Bone marrow (tissue), 2 donors: ENCODE data around the gene PRF1.
"Not testable (repeated sequence)": the region's sequence is repeated elsewhere in the genome, so short reads cannot be mapped to it uniquely, and the experiment has no call there.

ENCODE experiments used
- DNase-seq, 2 donors: peaks; one replicate each; lab custom pipeline; 2025; lab: John Stamatoyannopoulos, UW

PRF1 gene

DNA sequence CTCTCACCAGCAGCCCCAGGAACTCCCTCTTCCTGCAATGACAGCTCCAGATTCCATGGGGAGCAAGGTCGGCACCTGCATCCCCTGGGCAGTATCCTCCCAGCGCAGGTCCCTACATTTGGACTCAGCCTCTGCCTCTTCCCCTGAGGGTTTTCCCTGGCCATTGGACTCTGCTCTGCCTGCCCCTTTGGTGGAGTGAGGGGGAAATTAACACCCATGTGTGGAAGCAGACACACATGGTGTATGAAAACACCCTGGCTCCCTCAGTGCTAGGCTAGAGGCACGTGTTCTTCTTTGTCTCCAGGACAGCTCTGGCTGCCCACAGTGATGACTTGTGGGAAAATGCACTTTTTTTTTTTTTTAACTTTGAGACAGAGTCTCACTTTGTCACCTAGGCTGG, 8.4 kb downstream of the PRF1 start:
- DNase-seq, result no peak

DNA sequence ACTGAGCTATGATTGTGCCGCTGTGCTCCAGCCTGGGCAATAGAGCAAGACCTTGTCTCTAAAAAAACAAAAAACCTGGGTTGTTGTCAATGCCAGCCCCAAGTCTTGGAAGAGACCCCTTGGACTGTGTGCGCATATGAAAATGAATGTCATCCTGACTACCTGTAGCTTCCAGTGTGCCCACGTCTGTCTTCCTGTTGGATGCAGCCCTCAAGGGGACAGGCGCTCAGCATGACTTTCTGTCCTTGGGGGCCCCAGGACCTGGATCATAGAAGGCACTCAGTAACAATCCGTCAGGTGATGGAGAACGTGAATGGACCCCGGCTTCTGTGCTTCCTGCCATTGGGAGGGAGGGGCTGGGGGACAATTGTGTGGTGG, 9.0 kb downstream of the PRF1 start:
- DNase-seq, result no peak

DNA sequence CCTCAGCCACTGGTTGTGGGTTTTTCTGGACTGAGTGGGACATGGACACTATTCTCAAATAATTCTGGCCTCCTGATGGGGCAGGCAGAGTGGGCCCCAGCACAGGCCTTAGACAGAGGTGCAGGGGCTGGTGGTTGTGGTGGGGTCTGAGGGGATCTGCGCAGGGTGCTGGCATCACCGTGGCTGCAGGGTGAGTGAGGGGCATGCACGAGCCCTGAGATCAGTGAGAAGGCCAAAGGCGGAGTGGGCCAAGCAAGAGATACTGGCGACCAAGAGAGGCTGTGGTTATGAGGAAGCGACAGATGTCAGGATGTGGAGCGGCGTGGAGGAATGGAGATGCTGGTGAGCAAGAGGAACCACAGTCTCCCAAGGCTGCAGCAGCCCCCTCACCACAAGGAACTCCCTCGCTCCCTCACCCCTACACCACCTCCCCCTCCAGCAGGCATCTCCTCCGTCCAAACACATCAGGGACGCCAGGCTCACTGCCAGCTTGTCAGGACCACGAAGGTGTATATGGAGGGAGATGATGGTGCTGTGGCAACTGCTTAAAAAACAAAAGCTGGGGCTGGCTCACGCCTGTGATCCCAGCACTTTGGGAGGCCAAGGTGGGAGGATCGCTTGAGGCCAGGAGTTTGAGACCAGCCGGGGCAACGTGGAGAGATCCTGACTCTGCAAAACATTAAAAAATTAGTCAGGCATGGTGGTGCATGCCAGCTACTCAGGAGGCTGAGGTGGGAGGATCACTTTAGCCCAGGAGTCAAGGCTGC, 9.6 kb downstream of the PRF1 start:
- peak in 1 of 2 donors; percentile 98 for DNase-seq

DNA sequence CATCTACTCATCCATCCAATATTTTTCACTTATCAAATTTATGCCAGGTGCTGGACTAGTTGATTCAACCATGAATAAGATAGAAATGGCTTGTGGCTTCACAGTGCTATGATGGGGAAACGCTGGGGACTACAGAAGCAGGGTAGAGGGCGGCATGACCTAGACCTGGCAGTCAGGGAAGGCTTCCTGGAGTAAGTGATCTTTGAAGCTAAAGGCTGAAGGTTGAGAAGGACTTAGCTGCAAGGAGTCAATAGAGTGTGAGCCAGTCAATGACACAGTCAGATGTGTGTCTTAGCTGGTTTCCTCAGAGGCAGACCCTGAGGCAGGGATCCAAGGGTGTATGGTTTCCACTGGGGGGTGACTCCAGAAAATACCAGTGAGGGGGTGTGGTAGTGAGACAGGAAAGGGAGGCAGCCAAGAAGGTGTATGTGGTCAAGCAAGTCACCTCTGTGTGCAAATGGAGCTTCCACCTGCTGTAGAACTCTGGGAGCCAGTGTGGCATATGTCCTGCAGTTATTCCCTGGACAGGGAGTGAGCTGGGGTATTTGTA, 10.3 kb downstream of the PRF1 start:
- no peak for DNase-seq

DNA sequence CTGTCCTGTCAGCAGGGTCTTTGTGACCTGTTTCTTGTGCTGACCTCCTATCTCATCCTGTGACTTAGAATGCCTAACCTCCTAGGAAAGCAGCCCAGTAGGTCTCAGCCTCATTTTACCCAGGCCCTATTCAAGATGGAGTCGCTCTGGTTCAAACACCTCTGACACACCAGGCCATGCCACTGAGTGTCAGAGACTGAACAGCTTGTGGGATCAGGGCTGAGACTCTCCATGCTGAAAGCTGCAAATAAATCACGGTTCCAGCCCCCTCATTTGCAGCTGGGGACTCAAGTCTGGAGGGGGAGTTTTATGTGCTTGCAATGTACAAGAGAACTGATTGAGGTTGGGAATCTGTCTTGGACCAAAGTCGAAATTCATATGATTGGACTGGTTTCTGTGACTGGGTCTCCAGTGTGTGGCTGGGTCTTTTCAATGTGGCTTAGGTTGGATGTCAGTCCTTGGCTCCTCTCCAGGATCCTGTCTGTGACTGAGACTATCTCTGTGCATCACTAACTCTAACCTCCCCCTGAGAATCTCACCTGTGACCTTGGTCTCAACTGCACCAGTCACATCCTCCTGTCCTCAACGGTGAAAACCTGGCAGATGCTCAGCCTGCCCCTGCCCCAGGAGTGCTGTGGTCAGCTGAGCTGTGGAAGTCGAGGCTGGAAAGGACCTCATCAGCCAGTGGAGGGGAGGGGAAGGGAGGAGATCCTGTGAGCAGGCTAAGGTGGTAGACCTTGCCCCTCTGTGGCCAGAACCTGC, 11.7 kb downstream of the PRF1 start:
- DNase-seq, result no peak

DNA sequence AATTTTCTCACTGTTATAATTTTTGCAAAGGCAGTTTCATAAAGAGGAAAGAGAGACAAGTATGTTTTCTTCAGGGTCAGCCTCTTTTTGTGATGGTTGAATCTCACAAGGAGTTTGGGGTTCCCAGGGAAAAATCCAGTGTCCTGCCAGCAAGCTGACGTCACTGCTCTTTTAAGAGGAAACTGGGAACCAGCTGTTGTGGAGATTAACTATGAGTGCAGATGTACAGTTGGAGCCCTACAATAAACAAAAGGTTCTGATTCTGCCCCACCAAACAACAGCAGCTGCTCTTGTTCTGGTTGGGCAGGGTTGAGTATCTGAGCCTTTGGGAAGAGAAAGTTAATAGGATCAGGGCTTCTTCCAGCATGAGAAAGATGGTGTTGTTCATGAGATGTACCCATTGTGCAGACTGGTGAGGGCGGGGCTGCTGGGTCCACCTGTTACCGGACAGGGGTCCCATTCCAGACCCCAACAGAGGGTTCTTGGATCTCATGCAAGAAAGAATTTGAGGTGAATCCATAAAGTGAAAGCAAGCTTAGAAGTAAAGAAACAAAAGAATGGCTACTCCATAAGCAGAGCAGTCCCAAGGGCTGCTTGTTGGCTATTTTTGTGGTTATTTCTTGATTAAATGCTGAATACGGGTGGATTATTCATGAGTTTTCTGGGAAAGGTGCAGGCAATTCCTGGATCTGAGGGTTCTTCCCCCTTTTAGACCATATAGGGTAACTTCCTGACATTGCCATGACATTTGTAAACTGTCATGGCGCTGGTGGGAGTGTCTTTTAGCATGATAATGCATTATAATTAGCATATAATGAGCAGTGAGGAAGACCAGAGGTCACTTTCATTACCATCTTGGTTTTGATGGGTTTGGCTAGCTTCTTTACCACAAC, 12.5 kb downstream of the PRF1 start:
- no peak for DNase-seq

DNA sequence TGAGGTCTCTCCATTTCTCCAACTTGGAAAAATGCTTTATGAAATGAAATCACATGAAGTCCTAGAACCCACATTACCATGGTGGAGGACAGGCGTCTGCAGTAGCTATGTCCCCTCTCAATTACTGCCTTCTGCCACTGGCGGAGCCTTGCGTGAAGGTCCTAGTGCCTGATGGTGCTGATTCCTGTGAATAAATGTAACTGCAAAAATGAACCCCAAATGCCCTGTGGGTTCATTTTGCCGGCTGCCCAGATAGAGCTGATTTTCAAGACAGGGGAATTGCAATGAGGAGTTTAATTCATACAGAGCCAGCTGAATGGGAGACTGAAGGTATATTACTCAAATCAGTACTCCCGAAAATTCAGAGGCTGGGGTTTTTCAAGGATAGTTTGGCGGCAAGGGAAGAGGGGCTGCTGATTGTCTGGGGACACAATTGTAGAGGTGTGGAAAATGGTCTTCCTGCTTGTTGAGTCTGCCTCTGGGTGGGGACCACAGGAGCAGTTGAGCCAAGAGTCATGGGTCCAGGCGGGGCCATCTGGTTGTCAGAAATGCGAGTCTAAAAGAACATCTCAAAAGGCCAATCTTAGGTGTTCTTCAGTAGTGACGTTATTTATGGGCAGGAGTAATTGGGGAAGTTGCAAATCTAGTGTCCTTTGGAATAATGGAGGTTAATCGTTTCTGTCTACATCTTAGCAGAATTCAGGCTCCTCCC, 13.5 kb downstream of the PRF1 start:
- no peak for DNase-seq

DNA sequence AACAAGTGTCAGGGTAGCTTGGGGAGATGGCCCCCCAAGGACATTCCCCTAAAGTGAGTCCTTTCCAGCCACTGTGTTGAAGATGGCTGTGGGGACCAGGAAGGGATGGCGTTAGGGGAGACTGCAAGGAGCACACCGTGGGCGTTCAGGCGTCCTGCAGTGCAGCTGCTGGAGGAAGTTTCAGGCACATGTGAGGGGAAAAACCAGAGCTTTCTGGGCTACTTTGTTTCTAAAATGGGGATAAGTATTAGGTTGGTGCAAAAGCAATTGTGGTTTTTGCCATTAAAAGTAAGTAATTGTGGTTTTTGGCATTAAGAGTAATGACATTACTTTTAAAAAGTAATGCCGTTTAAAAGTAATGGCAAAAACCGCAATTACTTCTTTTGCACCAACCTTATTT, 14.3 kb downstream of the PRF1 start:
- no peak for DNase-seq

DNA sequence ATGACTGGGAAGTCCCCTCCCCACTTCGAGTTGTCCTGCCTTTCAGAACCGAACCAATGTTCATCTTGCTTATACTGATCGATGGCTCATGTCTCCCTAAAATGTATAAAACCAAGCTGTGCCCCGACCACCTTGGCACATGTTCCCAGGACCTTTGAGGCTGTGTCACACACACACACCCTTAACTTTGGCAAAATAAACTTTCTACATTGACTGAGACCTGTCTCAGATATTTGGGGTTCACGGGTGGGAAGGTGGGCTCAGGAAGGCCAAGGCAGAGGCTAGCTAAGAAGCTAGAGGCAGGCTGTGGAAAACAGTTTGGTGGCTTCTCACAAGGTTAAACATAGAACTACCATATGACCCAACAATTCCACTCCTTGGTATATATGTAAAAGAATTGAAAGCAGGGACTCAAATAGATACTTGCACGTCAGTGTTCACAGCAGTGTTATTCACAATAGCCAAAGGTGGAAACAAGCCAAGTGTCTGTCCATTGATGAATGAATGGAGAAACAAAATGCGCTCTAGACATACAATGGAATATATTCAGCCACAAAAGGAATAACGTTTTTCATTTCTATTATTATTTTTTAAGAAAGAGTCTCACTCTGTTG, 15.4 kb downstream of the PRF1 start:
- no peak for DNase-seq

DNA sequence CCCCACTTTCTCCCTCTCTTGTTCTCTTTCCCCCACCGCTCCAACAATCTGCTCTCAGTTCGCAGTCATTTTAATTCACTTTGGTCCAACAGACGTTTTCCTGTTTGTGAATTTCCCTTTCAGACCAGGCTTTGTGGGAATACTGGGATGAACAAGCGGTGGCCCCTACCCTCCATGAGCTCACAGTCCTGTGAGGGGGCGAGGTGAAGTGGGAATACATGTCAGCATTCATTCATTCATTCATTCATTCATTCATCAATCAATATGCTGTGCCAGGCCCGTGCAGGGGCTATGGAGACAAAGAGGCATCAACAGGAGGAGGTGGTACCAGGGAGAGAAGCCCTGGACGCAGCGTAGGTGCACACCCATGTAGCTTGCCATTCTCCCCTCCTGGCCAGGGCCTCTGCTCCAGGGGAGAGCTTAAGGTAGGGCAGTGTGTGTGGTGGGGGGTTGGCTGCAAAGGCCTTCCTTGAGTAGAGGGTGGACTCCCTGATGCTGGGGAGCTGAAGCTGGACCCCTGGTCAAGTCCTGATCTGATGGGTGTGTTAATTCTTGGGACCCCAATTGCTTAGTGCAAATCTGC, 16.1 kb downstream of the PRF1 start:
- no peak for DNase-seq

DNA sequence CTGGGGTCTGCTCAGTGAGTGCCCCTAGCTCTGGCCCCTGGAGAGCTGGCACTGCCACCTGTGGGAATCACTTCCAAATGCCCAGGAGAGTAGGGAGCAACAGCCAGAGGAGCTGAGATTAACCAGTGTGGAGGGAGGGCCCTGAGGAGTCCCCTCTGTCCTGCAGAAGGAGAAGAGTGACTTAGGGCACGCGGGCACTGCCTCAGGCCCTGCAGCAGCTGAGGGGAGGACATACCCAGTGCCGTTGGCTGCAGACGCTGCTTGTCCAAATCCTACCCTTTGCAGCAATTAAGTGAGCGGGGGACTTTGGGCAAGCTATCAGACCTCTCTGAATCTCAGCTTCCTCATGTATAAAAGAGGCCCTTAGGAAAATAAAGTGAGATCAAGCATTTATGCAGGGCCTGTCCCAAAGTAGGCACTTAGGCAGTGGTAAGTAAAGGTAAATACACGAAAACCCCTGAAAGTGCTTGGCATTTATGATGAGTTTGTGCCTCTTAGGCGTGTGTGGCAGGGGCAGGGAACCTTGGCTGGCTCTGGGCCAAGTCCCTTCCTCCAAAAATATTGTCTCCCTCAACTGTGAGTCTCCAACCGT, 16.9 kb downstream of the PRF1 start:
- DNase-seq, result no peak

DNA sequence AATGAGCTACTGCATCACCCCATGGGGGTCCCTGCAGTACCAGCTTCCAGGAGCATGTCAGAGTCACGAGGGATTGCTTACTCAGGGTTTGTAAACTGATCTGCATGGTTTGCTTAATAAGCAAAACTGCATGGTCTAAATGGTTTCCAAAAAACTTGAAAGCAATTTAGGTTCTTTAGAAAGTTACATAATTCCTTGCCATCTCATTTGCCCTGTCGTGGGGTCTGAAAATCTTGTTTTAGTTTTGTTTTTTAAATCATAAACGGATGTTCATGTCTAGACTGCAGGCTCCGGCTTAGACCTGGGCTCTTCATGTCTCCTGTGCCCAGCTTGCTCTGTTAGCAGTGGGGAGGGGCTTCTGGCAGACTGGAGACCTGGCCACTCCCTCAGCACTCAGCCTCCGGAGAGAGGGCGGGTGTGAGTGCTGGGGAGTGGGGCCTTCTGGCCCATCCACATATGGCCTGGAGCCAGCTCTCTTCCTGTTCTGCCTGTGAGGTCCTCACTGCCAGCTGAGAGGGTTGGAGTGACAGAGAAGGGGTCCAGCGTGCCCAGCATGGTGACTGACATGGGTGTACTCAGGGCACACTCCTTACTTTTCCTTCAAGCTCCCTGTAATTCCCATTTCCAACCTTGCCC, 17.5 kb downstream of the PRF1 start:
- DNase-seq, result peak in 1 of 2 donors; percentile 84

DNA sequence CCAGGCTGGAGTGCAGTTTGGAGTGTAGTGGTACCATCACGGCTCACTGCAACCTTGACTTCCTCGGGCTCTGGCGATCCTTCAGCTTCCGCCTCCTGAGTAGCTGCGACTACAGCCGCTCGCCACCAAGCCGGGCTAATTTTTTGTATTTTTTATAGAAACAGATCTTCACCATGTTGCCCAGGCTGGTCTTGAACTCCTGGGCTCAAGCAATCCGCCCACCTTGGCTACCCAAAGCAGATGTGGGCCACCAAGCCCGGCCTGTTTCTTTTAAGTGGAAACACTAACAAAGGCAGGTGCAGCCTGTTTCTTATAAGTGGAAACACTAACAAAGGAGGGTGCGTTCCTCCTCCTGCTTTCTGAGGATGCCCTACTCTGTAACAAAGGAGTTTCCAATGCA, 18.2 kb downstream of the PRF1 start:
- no peak for DNase-seq

DNA sequence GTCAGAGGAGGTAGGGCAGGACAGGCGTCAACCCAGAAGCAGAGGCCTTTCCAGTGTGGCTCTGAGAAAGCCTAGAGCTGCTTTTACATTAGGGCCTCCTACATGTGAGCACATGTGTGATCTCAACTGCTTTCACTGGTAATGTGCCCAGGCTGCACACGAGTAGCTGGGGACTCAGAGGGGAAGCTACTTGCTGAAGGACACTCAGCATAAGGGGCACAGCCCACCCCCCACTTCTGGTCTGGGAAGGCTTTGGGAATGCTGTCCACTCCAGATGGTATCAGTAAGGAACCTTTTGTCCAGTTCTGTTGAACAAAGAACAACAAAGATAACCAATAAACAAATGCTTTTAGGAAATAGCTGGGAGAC, 18.9 kb downstream of the PRF1 start:
- DNase-seq, result no peak

DNA sequence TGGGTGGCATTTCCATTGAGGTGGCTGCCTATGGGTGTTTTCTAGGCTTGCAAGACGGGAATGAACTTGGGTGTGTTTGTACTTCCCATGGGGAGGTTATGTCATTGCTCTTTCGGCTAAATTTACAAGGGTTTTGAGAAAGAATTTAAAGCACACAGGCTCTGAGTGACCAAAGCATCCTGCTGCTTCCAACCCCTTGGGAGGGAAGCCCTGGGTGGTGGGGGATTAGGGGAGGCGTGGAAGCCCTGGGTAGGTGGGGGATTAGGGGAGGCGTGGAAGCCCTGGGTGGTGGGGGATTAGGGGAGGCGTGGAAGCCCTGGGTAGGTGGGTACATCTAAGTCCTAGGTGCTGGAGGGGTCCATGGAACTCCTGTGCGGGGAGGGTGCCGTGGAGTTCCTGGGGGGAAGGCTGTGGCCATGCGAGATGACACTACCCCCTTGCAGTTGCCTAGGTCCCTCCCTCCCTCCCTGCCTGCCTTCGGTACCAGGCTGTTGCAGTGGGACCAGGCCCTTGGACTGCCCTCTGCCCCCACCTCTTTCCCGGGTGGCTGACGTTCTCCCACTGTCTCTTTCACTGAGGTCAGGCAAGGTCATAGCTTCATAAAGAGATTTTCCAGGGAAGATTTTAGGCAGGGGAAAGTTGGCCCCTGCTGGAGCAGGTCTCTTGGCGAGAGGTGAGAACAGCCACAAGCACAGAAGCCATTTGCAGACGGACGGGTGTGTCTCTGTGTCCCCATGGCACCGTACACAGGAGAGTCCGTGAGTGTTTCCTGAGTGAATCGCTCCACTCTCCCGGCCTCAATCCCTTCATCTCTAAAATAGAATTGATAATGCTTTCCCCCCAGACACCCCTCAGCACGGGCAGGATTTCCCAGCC, 19.5 kb downstream of the PRF1 start:
- no peak for DNase-seq

DNA sequence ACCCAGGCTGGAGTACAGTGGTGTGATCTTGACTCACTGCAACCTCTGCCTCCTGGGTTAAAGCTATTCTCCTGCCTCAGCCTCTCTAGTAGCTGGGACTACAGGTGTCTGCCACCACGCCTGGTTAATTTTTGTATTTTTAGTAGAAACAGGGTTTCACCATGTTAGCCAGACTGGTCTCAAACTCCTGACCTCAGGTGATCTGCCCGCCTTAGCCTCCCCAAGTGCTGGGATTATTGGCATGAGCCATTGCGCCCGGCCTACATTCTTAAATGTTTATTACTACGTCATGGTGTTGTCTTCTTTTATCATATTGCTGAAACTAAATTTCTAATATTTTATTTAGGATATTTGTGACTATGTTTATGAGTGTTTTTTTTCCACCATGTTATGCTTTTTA, 21.4 kb downstream of the PRF1 start:
- DNase-seq, result not testable (repeated sequence)

DNA sequence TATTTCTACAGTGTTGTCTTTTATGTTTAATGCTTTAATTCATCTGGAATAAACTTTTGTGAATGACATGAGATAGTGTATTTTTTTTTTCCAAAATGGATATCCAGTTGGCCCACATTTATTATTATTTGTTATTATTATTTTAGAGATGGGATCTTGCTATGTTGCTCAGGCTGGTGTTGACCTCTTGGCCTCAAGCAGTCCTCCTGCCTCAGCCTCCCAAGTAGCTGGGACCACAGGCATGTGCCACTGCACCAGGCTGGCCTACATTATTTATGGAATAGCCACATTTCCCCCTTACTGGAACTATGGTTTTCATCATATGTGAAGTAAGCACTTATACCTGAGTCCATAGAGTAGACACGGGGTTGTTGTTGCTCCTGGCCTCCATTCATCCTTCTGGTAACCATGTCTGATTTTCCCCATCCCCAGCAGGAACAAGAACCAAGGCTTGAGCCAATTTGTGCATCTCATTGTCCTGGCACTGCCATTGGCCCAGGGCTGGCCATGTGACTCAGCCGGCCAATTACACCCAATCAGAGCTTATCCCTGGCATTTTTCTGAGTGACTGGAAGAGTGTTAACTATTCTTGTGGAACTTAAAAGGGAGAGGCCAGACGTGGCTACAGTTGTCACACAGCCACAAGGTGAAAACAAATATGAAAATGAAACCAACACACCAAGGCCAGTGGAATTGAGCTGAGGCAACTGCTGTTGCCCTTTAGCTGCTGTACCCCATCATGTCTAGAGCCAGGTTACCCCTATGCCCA, 23.1 kb downstream of the PRF1 start:
- DNase-seq, result peak in 1 of 2 donors; percentile 38

DNA sequence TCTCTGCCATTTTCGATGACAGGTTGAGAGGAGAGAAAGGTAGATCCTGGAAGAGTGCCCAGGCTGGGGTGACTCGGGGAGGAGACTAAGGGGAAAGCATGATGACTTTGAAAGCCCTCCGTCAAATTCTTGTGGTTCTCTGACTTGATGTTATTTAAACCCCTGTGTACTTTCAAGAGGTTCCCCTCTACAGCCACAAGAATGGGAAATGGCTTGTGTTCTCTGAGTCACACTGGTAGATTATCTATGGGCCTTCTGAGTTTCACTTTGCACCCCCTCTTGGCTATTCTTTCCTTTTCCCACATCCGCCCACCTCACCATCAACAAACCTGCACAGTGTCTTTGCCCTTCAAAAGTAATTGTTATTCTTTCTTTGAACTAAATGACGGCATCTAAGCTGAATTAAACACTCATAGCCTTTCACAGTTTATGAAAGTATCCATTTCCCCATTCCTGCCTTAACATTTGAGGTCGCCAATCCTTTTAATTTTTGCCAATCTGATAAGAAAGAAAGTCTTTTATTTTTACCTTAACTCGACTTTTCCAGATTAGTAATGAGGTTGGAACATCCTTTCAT, 24.1 kb downstream of the PRF1 start:
- DNase-seq, result peak in 1 of 2 donors; percentile 74
